SK-N-SH treated with all-trans-retinoic acid at 6 μM for 48 hours (cell line): ENCODE results near the gene EWSR1.

Source experiments
- ARNTL ChIP-seq: fragments of 450-650 bp; formaldehyde crosslinking; IDR thresholded peaks from 2 replicates; pipeline ENCODE4 v1.5.0; 2020; ENCODE audit warnings: low read depth, mild to moderate bottlenecking, moderate library complexity, borderline replicate concordance
- CSRNP3 ChIP-seq: fragments of 250-450 bp; sonication (Bioruptor Pico); IDR thresholded peaks from 2 replicates; pipeline ENCODE4 v1.5.1; 2021; ENCODE audit warnings: mild to moderate bottlenecking, moderate library complexity
- ESRRG ChIP-seq: fragments of 250-450 bp; sonication (Bioruptor Pico); IDR thresholded peaks from 2 replicates; pipeline ENCODE4 v1.6.1; 2021; ENCODE audit warnings: mild to moderate bottlenecking
- ISL1 ChIP-seq: fragments of 250-450 bp; sonication (Bioruptor Pico); IDR thresholded peaks from 2 replicates; pipeline ENCODE4 v2.1.2; 2022; ENCODE audit warnings: mild to moderate bottlenecking, moderate library complexity
- PATZ1 ChIP-seq: fragments of 250-450 bp; sonication (Bioruptor Pico); IDR thresholded peaks from 2 replicates; pipeline ENCODE4 v1.8.0; 2020; ENCODE audit warnings: mild to moderate bottlenecking, moderate library complexity, borderline replicate concordance
- POU6F1 ChIP-seq: fragments of 250-450 bp; sonication (Bioruptor Pico); IDR thresholded peaks from 2 replicates; pipeline ENCODE4 v1.8.0; 2021; ENCODE audit warnings: low read depth, mild to moderate bottlenecking, moderate library complexity, borderline replicate concordance
- PPARA ChIP-seq: fragments of 250-450 bp; sonication (Bioruptor Pico); IDR thresholded peaks from 2 replicates; pipeline ENCODE4 v1.5.0; 2020; ENCODE audit warnings: mild to moderate bottlenecking, borderline replicate concordance
- RARB ChIP-seq: fragments of 250-450 bp; sonication (Bioruptor Pico); IDR thresholded peaks from 2 replicates; pipeline ENCODE4 v1.8.0; 2021; ENCODE audit warnings: mild to moderate bottlenecking, moderate library complexity
- ZC3H10 ChIP-seq: fragments of 250-450 bp; sonication (Bioruptor Pico); IDR thresholded peaks from 2 replicates; pipeline ENCODE4 v1.5.1; 2021; ENCODE audit warnings: mild to moderate bottlenecking, moderate library complexity
- ZFP30 ChIP-seq: fragments of 450-650 bp; formaldehyde crosslinking; IDR thresholded peaks from 2 replicates; pipeline ENCODE4 v1.5.0; 2022; ENCODE audit warnings: mild to moderate bottlenecking, moderate library complexity
- ZNF565 ChIP-seq: fragments of 450-650 bp; formaldehyde crosslinking; conservative IDR thresholded peaks from 2 replicates; pipeline ENCODE4 v1.5.0; 2020; ENCODE audit warnings: low read depth, mild to moderate bottlenecking, moderate library complexity
- ZNF70 ChIP-seq: fragments of 450-650 bp; formaldehyde crosslinking; IDR thresholded peaks from 2 replicates; pipeline ENCODE4 v1.5.0; 2020; ENCODE audit warnings: mild to moderate bottlenecking, moderate library complexity
- ZNF8 ChIP-seq: fragments of 450-650 bp; formaldehyde crosslinking; IDR thresholded peaks from 2 replicates; pipeline ENCODE4 v1.5.0; 2020; ENCODE audit warnings: mild to moderate bottlenecking, moderate library complexity
- TF ChIP-seq, protein P1 (sequence below): fragments of 250-450 bp; sonication (Bioruptor Pico); IDR thresholded peaks from 2 replicates; pipeline ENCODE4 v1.5.1; 2020; ENCODE audit warnings: low read depth, mild to moderate bottlenecking, moderate library complexity

- TF ChIP-seq ZNF8 (CRISPR knock-in tag) (no peak), PPARA (no peak), ZFP30 (CRISPR knock-in tag) (no peak), ESRRG (CRISPR knock-in tag) (no peak), ISL1 (CRISPR knock-in tag) (no peak), PATZ1 (CRISPR knock-in tag) (no peak), ARNTL (CRISPR knock-in tag) (no peak), ZNF565 (CRISPR knock-in tag) (no peak), ZC3H10 (CRISPR knock-in tag) (no peak), ZNF70 (CRISPR knock-in tag) (no peak), RARB (CRISPR knock-in tag) (no peak), CSRNP3 (CRISPR knock-in tag) (no peak), POU6F1 (CRISPR knock-in tag) (no peak)
- TF ChIP-seq, protein P1, sequence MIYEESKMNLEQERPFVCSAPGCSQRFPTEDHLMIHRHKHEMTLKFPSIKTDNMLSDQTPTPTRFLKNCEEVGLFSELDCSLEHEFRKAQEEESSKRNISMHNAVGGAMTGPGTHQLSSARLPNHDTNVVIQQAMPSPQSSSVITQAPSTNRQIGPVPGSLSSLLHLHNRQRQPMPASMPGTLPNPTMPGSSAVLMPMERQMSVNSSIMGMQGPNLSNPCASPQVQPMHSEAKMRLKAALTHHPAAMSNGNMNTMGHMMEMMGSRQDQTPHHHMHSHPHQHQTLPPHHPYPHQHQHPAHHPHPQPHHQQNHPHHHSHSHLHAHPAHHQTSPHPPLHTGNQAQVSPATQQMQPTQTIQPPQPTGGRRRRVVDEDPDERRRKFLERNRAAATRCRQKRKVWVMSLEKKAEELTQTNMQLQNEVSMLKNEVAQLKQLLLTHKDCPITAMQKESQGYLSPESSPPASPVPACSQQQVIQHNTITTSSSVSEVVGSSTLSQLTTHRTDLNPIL (CRISPR knock-in tag): no peak
Observed at GRCh38 chr22:29230972-29231875, 36.8 kb upstream of the EWSR1 start.
